HepG2 (cell line): ENCODE measurements around the gene IL17RC.

ENCODE experiments used
- CEBPB ChIP-seq: IDR thresholded peaks from 2 replicates; pipeline ENCODE4 v1.6.1; 2011; ENCODE audit warnings: low read depth, low read length, improper control_type of control experiment, borderline replicate concordance
- CTCF ChIP-seq: sonication (generic); formaldehyde crosslinking; IDR thresholded peaks from 2 replicates; pipeline ENCODE4 v1.5.0; 2020; ENCODE audit warnings: mild to moderate bottlenecking, missing genetic modification reagents, moderate library complexity
- EP300 ChIP-seq, 3 experiments: sonication (generic) in 1 of 3; formaldehyde crosslinking in 1 of 3; IDR thresholded peaks; 2 replicates each; pipeline versions ENCODE4 v1.5.1 to v1.6.1; 2011 to 2020; ENCODE audit warnings: low read depth in 2 of 3, low read length in 2 of 3, borderline replicate concordance in 1 of 3, improper control_type of control experiment in 1 of 3, mild to moderate bottlenecking in 1 of 3, missing genetic modification reagents in 1 of 3, moderate library complexity in 1 of 3
- EZH2 ChIP-seq: conservative IDR thresholded peaks from 2 replicates; pipeline ENCODE4 v1.6.1; 2012; ENCODE audit warnings: mild to moderate bottlenecking, low read depth, low read length, moderate library complexity
- HMG20A ChIP-seq: IDR thresholded peaks from 2 replicates; pipeline ENCODE4 v1.6.1; 2016; ENCODE audit warnings: borderline replicate concordance
- JUNB ChIP-seq: sonication (generic); formaldehyde crosslinking; IDR thresholded peaks from 2 replicates; pipeline ENCODE4 v1.8.0; 2022; ENCODE audit warnings: missing genetic modification reagents, mild to moderate bottlenecking, borderline replicate concordance
- POLR2AphosphoS5 ChIP-seq: IDR thresholded peaks from 2 replicates; pipeline ENCODE4 v1.6.1; 2012; ENCODE audit warnings: low read depth, low read length
- SNAPC5 ChIP-seq: sonication (generic); formaldehyde crosslinking; IDR thresholded peaks from 2 replicates; pipeline ENCODE4 v1.8.1; 2023; ENCODE audit warnings: mild to moderate bottlenecking, missing genetic modification reagents, borderline replicate concordance
- ZBTB7A ChIP-seq: sonication (generic); formaldehyde crosslinking; IDR thresholded peaks from 2 replicates; pipeline ENCODE4 v1.8.0; 2022; ENCODE audit warnings: mild to moderate bottlenecking, missing genetic modification reagents

- no peak for TF ChIP-seq ZBTB7A
- TF ChIP-seq SNAPC5 = no peak
- TF ChIP-seq CTCF = peak; percentile 55
- TF ChIP-seq POLR2AphosphoS5 = no peak
- TF ChIP-seq EP300 (IDR thresholded peaks at IDR 0.05; ENCODE audit: low read depth in 2 of 2, low read length in 2 of 2) = no peak
- TF ChIP-seq EP300 (CRISPR knock-in tag; IDR thresholded peaks at IDR 0.05; ENCODE audit: borderline replicate concordance) = no peak
- TF ChIP-seq JUNB (CRISPR knock-in tag) = no peak
- TF ChIP-seq CEBPB = no peak
- no peak for TF ChIP-seq EZH2
- no peak for TF ChIP-seq HMG20A
Measured at GRCh38 chr3:9930804-9931418, 14.0 kb downstream of the IL17RC start.
